Midbrain (tissue), 1 donor: Measurements from ENCODE around the gene CDC25C.

Experiments used
- DNase-seq: peaks from one replicate; lab custom pipeline; 2025; lab: John Stamatoyannopoulos, UW

CDC25C gene

GRCh38 chr5:138331449-138332368 lies at the start of gene CDC25C:
CDC25C (minus strand) TSS chr5:138331804; CDS start chr5:138331180, 624 bp downstream.
- DNase-seq, result peak; percentile 97

- DNase-seq, result no peak
Measured at GRCh38 chr5:138372653-138373052, 41.0 kb upstream of the CDC25C start.

GRCh38 chr5:138372225-138372624 lies 40.6 kb upstream of the CDC25C start:
- DNase-seq, result no peak

GRCh38 chr5:138371454-138371853 lies 39.9 kb upstream of the CDC25C start:
- no peak for DNase-seq

GRCh38 chr5:138370537-138370936 lies 38.9 kb upstream of the CDC25C start:
- no peak for DNase-seq

GRCh38 chr5:138369706-138370105 lies 38.1 kb upstream of the CDC25C start:
- DNase-seq, result no peak

GRCh38 chr5:138369261-138369660 lies 37.7 kb upstream of the CDC25C start:
- DNase-seq, result no peak

GRCh38 chr5:138366632-138367382 lies 35.2 kb upstream of the CDC25C start:
- no peak for DNase-seq

- DNase-seq, result no peak
Measured at GRCh38 chr5:138364576-138364975, 33.0 kb upstream of the CDC25C start.

GRCh38 chr5:138360941-138361452 lies 29.4 kb upstream of the CDC25C start:
- DNase-seq, result no peak

GRCh38 chr5:138359621-138360020 lies 28.0 kb upstream of the CDC25C start:
- DNase-seq, result no peak

- DNase-seq, result peak; percentile 45
Measured at GRCh38 chr5:138354926-138355378, 23.3 kb upstream of the CDC25C start.

- no peak for DNase-seq
Measured at GRCh38 chr5:138354387-138354786, 22.8 kb upstream of the CDC25C start.

GRCh38 chr5:138353560-138354080 lies 22.0 kb upstream of the CDC25C start:
- peak; percentile 65 for DNase-seq

GRCh38 chr5:138352722-138353559 lies 21.3 kb upstream of the CDC25C start:
- peak; percentile 70 for DNase-seq

GRCh38 chr5:138352071-138352721 lies 20.6 kb upstream of the CDC25C start, which contains the start of gene KDM3B:
KDM3B (plus strand) TSS chr5:138352685; CDS start chr5:138352796, 111 bp downstream.
- DNase-seq, result peak; percentile 68

- DNase-seq, result no peak
Measured at GRCh38 chr5:138351517-138351916, 19.9 kb upstream of the CDC25C start.

GRCh38 chr5:138351056-138351455 lies 19.5 kb upstream of the CDC25C start:
- DNase-seq, result no peak

GRCh38 chr5:138350563-138350890 lies 18.9 kb upstream of the CDC25C start:
- DNase-seq, result no peak

GRCh38 chr5:138349852-138350562 lies 18.4 kb upstream of the CDC25C start:
- no peak for DNase-seq
